ENCODE measurements around the gene ZEB2.

- no peak for TF ChIP-seq CTCF (IDR thresholded peaks at IDR 0.05)
- TF ChIP-seq POLR2AphosphoS5 (IDR thresholded peaks at IDR 0.05), result no peak
These were observed 90.4 kb downstream of the ZEB2 start for GRCh38 chr2:144429396-144430112.

Measured in sigmoid colon (tissue), 4 donors.